ENCODE results near the gene AKR1C8.
"Not testable (repeated sequence)": the region's sequence is repeated elsewhere in the genome, so short reads cannot be mapped to it uniquely, and the experiment has no call there.

The AKR1C8 gene

DNA sequence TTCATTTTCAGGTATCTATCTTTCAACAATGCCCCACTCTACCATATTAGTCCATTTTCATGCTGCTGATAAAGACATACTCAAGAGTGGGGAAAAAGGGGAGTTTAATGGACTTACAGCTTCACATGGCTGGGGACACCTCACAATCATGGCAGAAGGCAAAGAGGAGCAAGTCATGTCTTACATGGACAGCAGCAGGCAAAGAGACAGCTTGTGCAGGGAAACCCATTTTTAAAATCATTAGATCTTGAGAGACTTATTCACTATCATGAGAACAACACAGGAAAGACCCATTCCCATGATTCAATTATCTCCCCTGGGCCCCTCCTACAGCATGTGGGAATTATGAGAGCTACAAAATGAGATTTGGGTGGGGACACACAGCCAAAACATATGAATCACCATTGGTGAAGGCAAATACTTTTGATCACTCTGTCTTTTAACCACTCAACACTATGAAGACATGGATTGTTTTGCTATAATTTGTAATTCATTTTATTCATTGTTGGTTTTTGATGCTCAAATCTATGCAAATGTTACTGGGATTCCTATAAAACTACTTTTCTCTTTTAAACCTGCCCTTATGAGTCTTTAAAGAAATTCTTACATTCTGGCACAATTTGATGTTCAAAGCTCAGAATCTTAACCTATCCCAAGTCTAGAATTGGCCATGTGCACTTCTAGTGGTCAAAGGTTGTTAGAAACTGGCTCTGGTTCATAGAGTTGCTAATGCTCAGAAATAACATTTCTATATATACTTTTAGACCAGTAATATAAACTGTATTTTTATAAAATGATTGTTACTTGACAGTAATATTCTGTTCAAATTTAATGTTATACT lies 27.0 kb upstream of the AKR1C8 start:
- TF ChIP-seq EZH2phosphoT487 (IDR thresholded peaks at IDR 0.05; ENCODE audit: low read length): no peak
- TF ChIP-seq, protein P1, sequence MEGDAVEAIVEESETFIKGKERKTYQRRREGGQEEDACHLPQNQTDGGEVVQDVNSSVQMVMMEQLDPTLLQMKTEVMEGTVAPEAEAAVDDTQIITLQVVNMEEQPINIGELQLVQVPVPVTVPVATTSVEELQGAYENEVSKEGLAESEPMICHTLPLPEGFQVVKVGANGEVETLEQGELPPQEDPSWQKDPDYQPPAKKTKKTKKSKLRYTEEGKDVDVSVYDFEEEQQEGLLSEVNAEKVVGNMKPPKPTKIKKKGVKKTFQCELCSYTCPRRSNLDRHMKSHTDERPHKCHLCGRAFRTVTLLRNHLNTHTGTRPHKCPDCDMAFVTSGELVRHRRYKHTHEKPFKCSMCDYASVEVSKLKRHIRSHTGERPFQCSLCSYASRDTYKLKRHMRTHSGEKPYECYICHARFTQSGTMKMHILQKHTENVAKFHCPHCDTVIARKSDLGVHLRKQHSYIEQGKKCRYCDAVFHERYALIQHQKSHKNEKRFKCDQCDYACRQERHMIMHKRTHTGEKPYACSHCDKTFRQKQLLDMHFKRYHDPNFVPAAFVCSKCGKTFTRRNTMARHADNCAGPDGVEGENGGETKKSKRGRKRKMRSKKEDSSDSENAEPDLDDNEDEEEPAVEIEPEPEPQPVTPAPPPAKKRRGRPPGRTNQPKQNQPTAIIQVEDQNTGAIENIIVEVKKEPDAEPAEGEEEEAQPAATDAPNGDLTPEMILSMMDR (IDR thresholded peaks at IDR 0.05; ENCODE audit: low read length): no peak
- TF ChIP-seq EZH2 (optimal IDR thresholded peaks at IDR 0.05; ENCODE audit: low read depth, low read length): no peak
- Histone ChIP-seq H2AFZ (ENCODE audit: low read length) (no peak overlapping the region), H3K9ac (ENCODE audit: low read length) (no peak overlapping the region), H4K20me1 (ENCODE audit: insufficient read depth, low read length) (no peaks in the 10 kb centered on the region), H3K9me2 (replicated peaks; ENCODE audit: insufficient read depth, low read length) (no peaks in the 10 kb centered on the region), H3K27ac (ENCODE audit: low read length) (no peak overlapping the region), H3K4me2 (ENCODE audit: low read depth, low read length) (no peak overlapping the region), H3K4me1 (ENCODE audit: low read length) (no peaks in the 10 kb centered on the region), H3K27me3 (replicated peaks; ENCODE audit: insufficient read depth, low read length) (no peaks in the 10 kb centered on the region), H3F3A (ENCODE audit: insufficient read depth, low read length) (no peaks in the 10 kb centered on the region), H3K9me3 (replicated peaks; ENCODE audit: insufficient read depth, low read length) (no peaks in the 10 kb centered on the region), H3K4me3 (ENCODE audit: low read length) (no peak overlapping the region), H3K79me2 (ENCODE audit: low read length) (no peaks in the 10 kb centered on the region), H3K36me3 (replicated peaks; ENCODE audit: insufficient read depth, low read length) (no peaks in the 10 kb centered on the region)
- no peak for DNase-seq

DNA sequence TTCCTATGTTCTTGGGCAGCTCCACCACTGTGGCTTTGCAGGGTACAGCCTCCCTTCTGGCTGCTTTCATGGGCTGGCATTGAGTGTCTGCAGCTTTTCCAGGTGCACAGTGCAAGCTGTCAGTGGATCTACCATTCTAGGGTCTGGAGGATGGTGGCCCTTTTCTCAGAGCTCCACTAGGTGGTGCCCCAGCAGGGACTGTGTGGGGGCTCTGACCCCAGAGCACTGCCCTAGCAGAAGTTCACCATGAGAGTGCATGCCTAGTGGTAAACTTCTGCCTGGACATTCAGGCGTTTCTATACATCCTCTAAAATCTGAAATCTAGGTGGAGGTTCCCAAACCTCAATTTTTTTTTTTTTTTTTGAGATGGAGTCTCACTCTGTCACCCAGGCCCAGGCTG lies 25.3 kb upstream of the AKR1C8 start:
- DNase-seq; H3K27me3 ChIP-seq (replicated peaks; ENCODE audit: insufficient read depth, low read length); H3K9ac ChIP-seq (ENCODE audit: low read length): not testable (repeated sequence)

GRCh38 chr10:5209776-5210175 lies 24.8 kb upstream of the AKR1C8 start:
- H3F3A ChIP-seq (ENCODE audit: insufficient read depth, low read length); DNase-seq; H3K27ac ChIP-seq (ENCODE audit: low read length); H3K4me1 ChIP-seq (ENCODE audit: low read length); H3K4me2 ChIP-seq (ENCODE audit: low read depth, low read length); H4K20me1 ChIP-seq (ENCODE audit: insufficient read depth, low read length); H3K36me3 ChIP-seq (replicated peaks; ENCODE audit: insufficient read depth, low read length); H3K9me2 ChIP-seq (replicated peaks; ENCODE audit: insufficient read depth, low read length); H3K4me3 ChIP-seq (ENCODE audit: low read length); H3K9me3 ChIP-seq (replicated peaks; ENCODE audit: insufficient read depth, low read length); H2AFZ ChIP-seq (ENCODE audit: low read length); H3K27me3 ChIP-seq (replicated peaks; ENCODE audit: insufficient read depth, low read length); H3K79me2 ChIP-seq (ENCODE audit: low read length); H3K9ac ChIP-seq (ENCODE audit: low read length): not testable (repeated sequence)

More for the DNA sequence above, 25.3 kb upstream of the AKR1C8 start:
- H2AFZ ChIP-seq (ENCODE audit: low read length); H3K4me1 ChIP-seq (ENCODE audit: low read length); H3F3A ChIP-seq (ENCODE audit: insufficient read depth, low read length); H3K4me2 ChIP-seq (ENCODE audit: low read depth, low read length); H3K9me2 ChIP-seq (replicated peaks; ENCODE audit: insufficient read depth, low read length); H3K36me3 ChIP-seq (replicated peaks; ENCODE audit: insufficient read depth, low read length); H3K27ac ChIP-seq (ENCODE audit: low read length); H4K20me1 ChIP-seq (ENCODE audit: insufficient read depth, low read length); H3K4me3 ChIP-seq (ENCODE audit: low read length); H3K79me2 ChIP-seq (ENCODE audit: low read length); H3K9me3 ChIP-seq (replicated peaks; ENCODE audit: insufficient read depth, low read length): not testable (repeated sequence)

DNA sequence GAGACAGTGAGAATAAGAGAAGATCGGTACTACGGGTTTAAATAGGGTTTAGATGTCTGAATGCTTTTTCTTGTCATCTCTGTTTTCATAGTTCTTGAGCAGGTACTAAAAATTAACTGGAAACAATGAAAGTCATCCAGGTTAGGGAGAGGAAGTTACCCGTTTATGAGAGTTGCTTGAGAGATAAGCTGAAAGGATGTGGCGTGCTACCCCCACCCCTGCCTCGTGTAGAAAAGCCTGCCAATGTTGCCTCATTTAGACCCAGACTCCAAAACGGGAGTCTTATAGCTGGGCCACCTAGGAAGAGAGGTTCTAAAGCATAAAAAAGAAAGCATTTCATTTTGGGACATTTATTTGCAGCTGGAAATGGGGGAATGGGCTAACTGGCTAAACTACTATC lies 21.8 kb upstream of the AKR1C8 start:
- Histone ChIP-seq H4K20me1 (ENCODE audit: insufficient read depth, low read length) (no peaks in the 10 kb centered on the region), H3K4me1 (ENCODE audit: low read length) (peaks cover 5% of the 10 kb centered on the region), H3K4me2 (ENCODE audit: low read depth, low read length) (no peak overlapping the region), H3K9me2 (replicated peaks; ENCODE audit: insufficient read depth, low read length) (no peaks in the 10 kb centered on the region), H3K27me3 (replicated peaks; ENCODE audit: insufficient read depth, low read length) (no peaks in the 10 kb centered on the region), H3K4me3 (ENCODE audit: low read length) (no peak overlapping the region), H3K9me3 (replicated peaks; ENCODE audit: insufficient read depth, low read length) (no peaks in the 10 kb centered on the region), H2AFZ (ENCODE audit: low read length) (no peak overlapping the region), H3K36me3 (replicated peaks; ENCODE audit: insufficient read depth, low read length) (no peaks in the 10 kb centered on the region), H3K79me2 (ENCODE audit: low read length) (no peaks in the 10 kb centered on the region), H3K9ac (ENCODE audit: low read length) (no peak overlapping the region), H3K27ac (ENCODE audit: low read length) (no peak overlapping the region), H3F3A (ENCODE audit: insufficient read depth, low read length) (no peaks in the 10 kb centered on the region)
- TF ChIP-seq EZH2 (optimal IDR thresholded peaks at IDR 0.05; ENCODE audit: low read depth, low read length) (no peak), EZH2phosphoT487 (IDR thresholded peaks at IDR 0.05; ENCODE audit: low read length) (no peak)
- TF ChIP-seq, protein P1 (IDR thresholded peaks at IDR 0.05; ENCODE audit: low read length): no peak
- no peak for DNase-seq

Measured in MM.1S (cell line).